ENCODE data around the gene USP48.

USP48 gene

DNA sequence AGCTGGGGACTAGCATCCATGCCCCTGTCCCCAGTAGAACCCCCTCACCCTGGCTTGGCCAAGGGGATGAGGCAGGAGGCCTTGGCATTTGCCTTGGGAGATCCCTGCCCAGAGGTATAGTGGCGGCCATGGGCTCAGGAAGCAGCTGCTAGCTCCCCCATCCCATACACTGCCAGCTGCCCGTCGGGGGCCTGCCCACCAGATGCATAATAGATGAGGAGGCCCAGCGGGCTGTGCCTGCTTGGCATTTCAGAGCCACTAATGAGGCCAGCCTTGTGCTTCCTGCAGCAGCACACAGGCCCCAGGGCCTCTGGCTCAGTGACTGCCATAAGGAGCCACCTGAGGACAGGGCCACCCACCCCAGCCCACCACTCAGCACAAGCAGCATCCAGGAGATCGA lies 137.4 kb downstream of the USP48 start:
- Histone ChIP-seq H3K27ac (ENCODE audit: extremely low read depth, low read depth, low read length) (no peak overlapping the region), H3K4me3 (ENCODE audit: low read depth, low read length) (no peak overlapping the region), H3K4me1 (ENCODE audit: control insufficient read depth, insufficient read depth, low read length) (no peaks in the 10 kb centered on the region), H3K9me3 (ENCODE audit: control insufficient read depth, insufficient read depth, low read depth, low read length) (no peaks in the 10 kb centered on the region), H3K36me3 (ENCODE audit: control insufficient read depth in 2 of 2, insufficient read depth in 1 of 2, low read length in 2 of 2) (no peaks in the 10 kb centered on the region)
- TF ChIP-seq SALL2 (tag by site-specific recombination; IDR thresholded peaks at IDR 0.05; ENCODE audit: borderline replicate concordance) (no peak), ZNF140 (tag by site-specific recombination; IDR thresholded peaks at IDR 0.05) (no peak), ZNF600 (tag by site-specific recombination; IDR thresholded peaks at IDR 0.05) (no peak), ZNF549 (tag by site-specific recombination; IDR thresholded peaks at IDR 0.05) (no peak), ZNF660 (tag by site-specific recombination; IDR thresholded peaks at IDR 0.05) (no peak), ZNF23 (tag by site-specific recombination; IDR thresholded peaks at IDR 0.05; ENCODE audit: borderline replicate concordance) (no peak), SP2 (tag by site-specific recombination; IDR thresholded peaks at IDR 0.05) (no peak), ZNF677 (tag by site-specific recombination; IDR thresholded peaks at IDR 0.05) (no peak), TCF7L2 (IDR thresholded peaks at IDR 0.05; ENCODE audit: borderline replicate concordance, low read depth, low read length) (no peak), SCRT1 (tag by site-specific recombination; IDR thresholded peaks at IDR 0.05; ENCODE audit: borderline replicate concordance) (no peak), ZNF843 (tag by site-specific recombination; IDR thresholded peaks at IDR 0.05) (no peak)
- TF ChIP-seq, protein P1, sequence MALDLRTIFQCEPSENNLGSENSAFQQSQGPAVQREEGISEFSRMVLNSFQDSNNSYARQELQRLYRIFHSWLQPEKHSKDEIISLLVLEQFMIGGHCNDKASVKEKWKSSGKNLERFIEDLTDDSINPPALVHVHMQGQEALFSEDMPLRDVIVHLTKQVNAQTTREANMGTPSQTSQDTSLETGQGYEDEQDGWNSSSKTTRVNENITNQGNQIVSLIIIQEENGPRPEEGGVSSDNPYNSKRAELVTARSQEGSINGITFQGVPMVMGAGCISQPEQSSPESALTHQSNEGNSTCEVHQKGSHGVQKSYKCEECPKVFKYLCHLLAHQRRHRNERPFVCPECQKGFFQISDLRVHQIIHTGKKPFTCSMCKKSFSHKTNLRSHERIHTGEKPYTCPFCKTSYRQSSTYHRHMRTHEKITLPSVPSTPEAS (tag by site-specific recombination; IDR thresholded peaks at IDR 0.05), result no peak
- TF ChIP-seq, protein P2, sequence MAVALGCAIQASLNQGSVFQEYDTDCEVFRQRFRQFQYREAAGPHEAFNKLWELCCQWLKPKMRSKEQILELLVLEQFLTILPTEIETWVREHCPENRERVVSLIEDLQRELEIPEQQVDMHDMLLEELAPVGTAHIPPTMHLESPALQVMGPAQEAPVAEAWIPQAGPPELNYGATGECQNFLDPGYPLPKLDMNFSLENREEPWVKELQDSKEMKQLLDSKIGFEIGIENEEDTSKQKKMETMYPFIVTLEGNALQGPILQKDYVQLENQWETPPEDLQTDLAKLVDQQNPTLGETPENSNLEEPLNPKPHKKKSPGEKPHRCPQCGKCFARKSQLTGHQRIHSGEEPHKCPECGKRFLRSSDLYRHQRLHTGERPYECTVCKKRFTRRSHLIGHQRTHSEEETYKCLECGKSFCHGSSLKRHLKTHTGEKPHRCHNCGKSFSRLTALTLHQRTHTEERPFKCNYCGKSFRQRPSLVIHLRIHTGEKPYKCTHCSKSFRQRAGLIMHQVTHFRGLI (tag by site-specific recombination; IDR thresholded peaks at IDR 0.05), result no peak
- TF ChIP-seq, protein P3, sequence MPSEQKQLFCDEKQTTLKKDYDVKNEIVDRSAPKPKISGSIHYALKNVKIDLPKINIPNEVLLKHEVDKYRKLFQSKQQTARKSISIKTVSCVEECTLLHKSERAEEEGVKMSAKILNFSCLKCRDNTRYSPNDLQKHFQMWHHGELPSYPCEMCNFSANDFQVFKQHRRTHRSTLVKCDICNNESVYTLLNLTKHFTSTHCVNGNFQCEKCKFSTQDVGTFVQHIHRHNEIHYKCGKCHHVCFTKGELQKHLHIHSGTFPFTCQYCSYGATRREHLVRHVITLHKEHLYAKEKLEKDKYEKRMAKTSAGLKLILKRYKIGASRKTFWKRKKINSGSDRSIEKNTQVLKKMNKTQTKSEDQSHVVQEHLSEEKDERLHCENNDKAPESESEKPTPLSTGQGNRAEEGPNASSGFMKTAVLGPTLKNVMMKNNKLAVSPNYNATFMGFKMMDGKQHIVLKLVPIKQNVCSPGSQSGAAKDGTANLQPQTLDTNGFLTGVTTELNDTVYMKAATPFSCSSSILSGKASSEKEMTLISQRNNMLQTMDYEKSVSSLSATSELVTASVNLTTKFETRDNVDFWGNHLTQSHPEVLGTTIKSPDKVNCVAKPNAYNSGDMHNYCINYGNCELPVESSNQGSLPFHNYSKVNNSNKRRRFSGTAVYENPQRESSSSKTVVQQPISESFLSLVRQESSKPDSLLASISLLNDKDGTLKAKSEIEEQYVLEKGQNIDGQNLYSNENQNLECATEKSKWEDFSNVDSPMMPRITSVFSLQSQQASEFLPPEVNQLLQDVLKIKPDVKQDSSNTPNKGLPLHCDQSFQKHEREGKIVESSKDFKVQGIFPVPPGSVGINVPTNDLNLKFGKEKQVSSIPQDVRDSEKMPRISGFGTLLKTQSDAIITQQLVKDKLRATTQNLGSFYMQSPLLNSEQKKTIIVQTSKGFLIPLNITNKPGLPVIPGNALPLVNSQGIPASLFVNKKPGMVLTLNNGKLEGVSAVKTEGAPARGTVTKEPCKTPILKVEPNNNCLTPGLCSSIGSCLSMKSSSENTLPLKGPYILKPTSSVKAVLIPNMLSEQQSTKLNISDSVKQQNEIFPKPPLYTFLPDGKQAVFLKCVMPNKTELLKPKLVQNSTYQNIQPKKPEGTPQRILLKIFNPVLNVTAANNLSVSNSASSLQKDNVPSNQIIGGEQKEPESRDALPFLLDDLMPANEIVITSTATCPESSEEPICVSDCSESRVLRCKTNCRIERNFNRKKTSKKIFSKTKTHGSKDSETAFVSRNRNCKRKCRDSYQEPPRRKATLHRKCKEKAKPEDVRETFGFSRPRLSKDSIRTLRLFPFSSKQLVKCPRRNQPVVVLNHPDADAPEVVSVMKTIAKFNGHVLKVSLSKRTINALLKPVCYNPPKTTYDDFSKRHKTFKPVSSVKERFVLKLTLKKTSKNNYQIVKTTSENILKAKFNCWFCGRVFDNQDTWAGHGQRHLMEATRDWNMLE (tag by site-specific recombination; conservative IDR thresholded peaks at IDR 0.05; ENCODE audit: low read depth), result no peak
- TF ChIP-seq, protein P4, sequence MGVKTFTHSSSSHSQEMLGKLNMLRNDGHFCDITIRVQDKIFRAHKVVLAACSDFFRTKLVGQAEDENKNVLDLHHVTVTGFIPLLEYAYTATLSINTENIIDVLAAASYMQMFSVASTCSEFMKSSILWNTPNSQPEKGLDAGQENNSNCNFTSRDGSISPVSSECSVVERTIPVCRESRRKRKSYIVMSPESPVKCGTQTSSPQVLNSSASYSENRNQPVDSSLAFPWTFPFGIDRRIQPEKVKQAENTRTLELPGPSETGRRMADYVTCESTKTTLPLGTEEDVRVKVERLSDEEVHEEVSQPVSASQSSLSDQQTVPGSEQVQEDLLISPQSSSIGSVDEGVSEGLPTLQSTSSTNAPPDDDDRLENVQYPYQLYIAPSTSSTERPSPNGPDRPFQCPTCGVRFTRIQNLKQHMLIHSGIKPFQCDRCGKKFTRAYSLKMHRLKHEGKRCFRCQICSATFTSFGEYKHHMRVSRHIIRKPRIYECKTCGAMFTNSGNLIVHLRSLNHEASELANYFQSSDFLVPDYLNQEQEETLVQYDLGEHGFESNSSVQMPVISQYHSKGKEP (tag by site-specific recombination; IDR thresholded peaks at IDR 0.05), result no peak
- TF ChIP-seq, protein P5, sequence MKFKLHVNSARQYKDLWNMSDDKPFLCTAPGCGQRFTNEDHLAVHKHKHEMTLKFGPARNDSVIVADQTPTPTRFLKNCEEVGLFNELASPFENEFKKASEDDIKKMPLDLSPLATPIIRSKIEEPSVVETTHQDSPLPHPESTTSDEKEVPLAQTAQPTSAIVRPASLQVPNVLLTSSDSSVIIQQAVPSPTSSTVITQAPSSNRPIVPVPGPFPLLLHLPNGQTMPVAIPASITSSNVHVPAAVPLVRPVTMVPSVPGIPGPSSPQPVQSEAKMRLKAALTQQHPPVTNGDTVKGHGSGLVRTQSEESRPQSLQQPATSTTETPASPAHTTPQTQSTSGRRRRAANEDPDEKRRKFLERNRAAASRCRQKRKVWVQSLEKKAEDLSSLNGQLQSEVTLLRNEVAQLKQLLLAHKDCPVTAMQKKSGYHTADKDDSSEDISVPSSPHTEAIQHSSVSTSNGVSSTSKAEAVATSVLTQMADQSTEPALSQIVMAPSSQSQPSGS (tag by site-specific recombination; IDR thresholded peaks at IDR 0.05; ENCODE audit: low read depth), result no peak
- TF ChIP-seq, protein P6, sequence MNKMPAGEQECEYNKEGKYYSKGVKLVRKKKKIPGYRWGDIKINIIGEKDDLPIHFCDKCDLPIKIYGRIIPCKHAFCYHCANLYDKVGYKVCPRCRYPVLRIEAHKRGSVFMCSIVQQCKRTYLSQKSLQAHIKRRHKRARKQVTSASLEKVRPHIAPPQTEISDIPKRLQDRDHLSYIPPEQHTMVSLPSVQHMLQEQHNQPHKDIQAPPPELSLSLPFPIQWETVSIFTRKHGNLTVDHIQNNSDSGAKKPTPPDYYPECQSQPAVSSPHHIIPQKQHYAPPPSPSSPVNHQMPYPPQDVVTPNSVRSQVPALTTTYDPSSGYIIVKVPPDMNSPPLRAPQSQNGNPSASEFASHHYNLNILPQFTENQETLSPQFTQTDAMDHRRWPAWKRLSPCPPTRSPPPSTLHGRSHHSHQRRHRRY (tag by site-specific recombination; IDR thresholded peaks at IDR 0.05), result no peak
- TF ChIP-seq, protein P7, sequence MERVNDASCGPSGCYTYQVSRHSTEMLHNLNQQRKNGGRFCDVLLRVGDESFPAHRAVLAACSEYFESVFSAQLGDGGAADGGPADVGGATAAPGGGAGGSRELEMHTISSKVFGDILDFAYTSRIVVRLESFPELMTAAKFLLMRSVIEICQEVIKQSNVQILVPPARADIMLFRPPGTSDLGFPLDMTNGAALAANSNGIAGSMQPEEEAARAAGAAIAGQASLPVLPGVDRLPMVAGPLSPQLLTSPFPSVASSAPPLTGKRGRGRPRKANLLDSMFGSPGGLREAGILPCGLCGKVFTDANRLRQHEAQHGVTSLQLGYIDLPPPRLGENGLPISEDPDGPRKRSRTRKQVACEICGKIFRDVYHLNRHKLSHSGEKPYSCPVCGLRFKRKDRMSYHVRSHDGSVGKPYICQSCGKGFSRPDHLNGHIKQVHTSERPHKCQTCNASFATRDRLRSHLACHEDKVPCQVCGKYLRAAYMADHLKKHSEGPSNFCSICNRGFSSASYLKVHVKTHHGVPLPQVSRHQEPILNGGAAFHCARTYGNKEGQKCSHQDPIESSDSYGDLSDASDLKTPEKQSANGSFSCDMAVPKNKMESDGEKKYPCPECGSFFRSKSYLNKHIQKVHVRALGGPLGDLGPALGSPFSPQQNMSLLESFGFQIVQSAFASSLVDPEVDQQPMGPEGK (tag by site-specific recombination; IDR thresholded peaks at IDR 0.05), result no peak
- ChIA-PET POLR2A (no interaction called here), CTCF (no interaction called here)
